AG09309 (cell line): ENCODE results near the gene GTPBP6.

Experiments used
- DNase-seq: peaks from one replicate; pipeline ENCODE4 v3.0.0-alpha.2; 2010; ENCODE audit warnings: low read depth
- H3K4me3 ChIP-seq: 2 replicates; pipeline ENCODE4 v1.5.1; 2011; ENCODE audit warnings: mild to moderate bottlenecking, low read depth, low read length, moderate library complexity; ENCODE audit not compliant: control insufficient read depth
- TF ChIP-seq, protein P1 (sequence below): IDR thresholded peaks from 2 replicates; pipeline ENCODE4 v1.5.1; 2011; ENCODE audit warnings: mild to moderate bottlenecking, low read depth, low read length, inconsistent platforms; ENCODE audit not compliant: insufficient read depth, control insufficient read depth; ENCODE audit errors: missing control alignments

Gene GTPBP6

DNA sequence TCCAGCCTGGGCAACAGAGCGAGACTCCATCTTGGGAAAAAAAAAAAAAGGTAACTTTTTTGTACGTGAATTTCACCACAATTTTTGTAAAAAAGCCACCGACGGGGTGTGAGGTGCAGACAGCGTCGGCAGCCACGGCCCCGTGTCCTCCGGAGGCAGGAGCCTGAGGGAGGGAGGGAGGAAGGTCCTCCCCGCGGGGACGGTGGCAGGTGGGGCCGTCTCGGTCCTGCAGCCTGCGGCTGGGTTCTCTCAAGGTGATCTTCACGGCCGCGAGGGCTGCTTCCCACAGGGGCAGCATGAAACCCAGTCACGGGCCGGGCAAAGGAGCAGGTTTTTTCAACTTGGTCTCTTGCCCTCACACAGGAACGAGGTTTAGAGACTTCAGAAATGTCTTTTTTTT is 23.5 kb downstream of the GTPBP6 start:
- TF ChIP-seq, protein P1, sequence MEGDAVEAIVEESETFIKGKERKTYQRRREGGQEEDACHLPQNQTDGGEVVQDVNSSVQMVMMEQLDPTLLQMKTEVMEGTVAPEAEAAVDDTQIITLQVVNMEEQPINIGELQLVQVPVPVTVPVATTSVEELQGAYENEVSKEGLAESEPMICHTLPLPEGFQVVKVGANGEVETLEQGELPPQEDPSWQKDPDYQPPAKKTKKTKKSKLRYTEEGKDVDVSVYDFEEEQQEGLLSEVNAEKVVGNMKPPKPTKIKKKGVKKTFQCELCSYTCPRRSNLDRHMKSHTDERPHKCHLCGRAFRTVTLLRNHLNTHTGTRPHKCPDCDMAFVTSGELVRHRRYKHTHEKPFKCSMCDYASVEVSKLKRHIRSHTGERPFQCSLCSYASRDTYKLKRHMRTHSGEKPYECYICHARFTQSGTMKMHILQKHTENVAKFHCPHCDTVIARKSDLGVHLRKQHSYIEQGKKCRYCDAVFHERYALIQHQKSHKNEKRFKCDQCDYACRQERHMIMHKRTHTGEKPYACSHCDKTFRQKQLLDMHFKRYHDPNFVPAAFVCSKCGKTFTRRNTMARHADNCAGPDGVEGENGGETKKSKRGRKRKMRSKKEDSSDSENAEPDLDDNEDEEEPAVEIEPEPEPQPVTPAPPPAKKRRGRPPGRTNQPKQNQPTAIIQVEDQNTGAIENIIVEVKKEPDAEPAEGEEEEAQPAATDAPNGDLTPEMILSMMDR, result no peak
- no peak for DNase-seq
- no peak overlapping the region for H3K4me3 ChIP-seq

DNA sequence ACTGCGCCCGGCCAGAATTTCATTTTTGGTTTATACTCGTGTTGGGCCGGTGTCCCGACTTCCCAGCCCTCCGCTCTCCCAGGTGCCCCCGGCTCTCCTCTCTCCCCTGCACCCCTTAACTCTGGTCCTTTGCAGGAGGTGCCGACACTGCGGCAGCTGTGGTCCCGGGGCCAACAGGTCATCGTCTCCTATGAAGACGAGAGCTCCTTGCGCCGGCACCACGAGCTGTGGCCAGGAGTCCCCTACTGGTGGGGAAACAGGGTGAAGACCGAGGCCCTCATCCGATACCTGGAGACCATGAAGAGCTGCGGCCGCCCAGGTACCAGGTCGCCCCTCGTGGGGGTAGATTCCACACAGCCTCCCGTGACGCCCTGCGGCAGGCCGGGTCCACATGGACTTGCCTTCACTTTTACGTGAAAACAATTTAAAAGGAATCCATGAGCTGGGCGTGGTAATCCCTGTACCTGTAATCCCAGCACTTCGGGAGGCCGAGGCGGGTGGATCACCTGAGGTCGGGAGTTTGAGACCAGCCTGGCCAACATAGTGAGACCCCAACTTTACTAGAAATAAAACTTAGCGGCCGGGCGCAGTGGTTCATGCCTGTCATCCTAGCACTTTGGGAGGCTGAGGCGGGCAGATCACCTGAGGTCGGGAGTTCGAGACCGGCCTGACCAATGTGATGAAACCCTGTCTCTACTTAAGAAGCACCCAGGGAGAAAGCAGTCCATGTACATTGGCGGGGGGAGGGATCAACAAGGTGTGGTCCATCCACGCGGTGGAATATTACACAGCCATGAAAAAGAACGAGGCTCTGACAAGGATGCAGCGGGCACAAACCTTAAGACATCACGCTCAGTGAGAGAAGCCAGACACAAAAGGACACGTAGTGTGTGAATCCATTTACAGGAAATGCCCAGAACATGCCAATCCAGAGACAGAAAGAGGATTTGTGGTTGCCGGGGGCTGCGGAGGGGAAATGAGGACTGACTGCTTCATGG is 25.4 kb downstream of the GTPBP6 start:
- H3K4me3 ChIP-seq, result no peak overlapping the region
- TF ChIP-seq, protein P1, result no peak
- no peak for DNase-seq

DNA sequence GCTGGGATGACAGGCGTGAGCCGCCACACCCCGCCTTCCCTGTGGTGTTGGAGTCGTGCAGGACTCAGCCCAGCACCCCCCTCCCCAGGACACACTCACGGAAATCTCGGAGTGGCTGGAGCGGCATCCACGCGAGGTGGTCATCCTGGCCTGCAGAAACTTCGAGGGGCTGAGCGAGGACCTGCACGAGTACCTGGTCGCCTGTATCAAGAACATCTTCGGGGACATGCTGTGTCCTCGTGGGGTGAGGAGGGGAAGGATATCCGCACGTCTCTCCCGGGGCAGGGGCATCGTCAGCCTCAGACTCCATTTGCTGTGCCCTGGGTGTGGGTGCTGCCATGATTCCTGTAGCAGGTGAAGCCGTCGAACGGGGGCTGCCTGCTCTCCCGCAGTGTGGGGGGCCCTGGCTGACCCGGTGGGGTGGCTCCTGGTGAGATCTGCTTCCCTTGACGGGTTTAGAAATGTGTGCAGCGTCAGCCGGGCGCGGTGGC is 27.1 kb downstream of the GTPBP6 start:
- H3K4me3 ChIP-seq, result no peak overlapping the region
- TF ChIP-seq, protein P1, result no peak
- DNase-seq, result no peak

DNA sequence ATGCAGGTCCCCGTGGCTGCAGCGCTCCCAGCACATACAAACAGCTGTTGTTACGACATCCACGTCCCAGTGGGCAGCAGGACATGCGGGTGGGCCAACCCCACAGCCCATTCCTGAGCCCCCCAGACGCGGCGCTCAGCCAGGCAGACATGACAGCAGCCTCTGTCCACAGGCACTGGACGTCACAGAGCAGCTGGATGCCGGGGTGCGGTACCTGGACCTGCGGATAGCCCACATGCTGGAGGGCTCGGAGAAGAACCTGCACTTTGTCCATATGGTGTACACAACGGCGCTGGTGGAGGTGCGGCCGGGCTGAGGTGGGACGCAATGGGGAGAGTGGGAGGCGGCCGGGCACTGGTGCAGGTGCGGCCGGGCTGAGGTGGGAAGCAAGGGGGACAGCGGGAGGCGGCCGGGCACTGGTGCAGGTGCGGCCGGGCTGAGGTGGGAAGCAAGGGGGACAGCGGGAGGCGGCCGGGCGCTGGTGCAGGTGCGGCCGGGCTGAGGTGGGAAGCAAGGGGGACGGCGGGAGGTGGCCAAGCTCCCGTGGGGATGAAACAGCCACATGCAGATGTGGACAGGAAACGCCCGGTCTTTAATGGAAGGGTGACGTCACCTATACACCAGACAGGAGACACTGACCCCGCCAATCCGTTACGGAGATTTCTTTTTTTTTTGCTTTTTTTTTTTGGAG is 28.0 kb downstream of the GTPBP6 start:
- no peak overlapping the region for H3K4me3 ChIP-seq
- TF ChIP-seq, protein P1, result no peak
- DNase-seq, result no peak

DNA sequence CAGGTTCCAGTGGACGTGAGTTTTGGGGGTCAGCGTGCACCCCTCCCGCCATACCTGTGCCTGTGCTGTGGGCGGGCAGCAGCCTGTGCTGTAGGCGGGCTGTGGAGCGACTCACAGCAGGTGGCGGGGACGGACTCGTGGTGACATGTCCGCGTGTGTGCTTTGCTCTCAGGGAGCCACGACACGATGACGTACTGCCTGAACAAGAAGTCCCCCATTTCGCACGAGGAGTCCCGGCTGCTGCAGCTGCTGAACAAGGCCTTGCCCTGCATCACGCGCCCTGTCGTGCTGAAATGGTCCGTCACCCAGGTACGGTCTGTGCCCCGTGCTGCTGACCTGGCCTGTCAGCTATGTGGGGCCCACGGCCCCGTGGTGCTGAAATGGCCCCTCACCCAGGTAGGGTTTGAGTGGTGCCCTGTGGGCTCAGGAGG is 30.0 kb downstream of the GTPBP6 start:
- no peak for DNase-seq
- no peak overlapping the region for H3K4me3 ChIP-seq
- TF ChIP-seq, protein P1, result no peak

DNA sequence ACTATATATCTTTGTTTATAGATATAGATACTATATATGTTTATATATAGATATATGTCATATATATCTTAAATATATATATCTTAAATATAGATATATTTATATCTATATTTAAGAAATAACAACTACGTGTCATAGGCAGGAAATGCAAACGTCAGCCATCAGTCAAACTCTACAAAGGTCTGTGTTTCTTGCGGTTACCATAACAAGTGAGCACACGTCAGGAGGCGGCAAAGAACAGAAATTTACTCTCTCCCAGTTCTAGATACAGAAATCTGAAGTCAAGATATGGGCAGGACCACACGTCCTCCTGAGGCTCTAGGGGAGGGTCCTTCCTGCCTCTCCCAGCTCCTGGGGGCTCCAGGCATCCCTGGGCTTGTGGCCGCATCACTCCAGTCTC is 30.9 kb downstream of the GTPBP6 start:
- H3K4me3 ChIP-seq, result no peak overlapping the region
- TF ChIP-seq, protein P1, result no peak

More for the DNA sequence above, 30.9 kb downstream of the GTPBP6 start:
- DNase-seq, result no peak
